Keratinocyte (primary cell): ENCODE data around the gene NOS3. TPM values are rescaled to one million over a fixed set of nuclear protein-coding genes. Genes with fewer than 3 reads are reported as not detected.

Source experiments
- DNase-seq: peaks from one replicate; pipeline ENCODE4 v3.0.0-alpha.2; 2011; ENCODE audit warnings: low read depth, missing footprints, low spot score
- FAIRE-seq: peaks from 2 replicates; lab custom pipeline; 2011; peaks lifted over from hg19 to GRCh38; lab: Jason Lieb, UNC
- H2AFZ ChIP-seq: 2 replicates; pipeline ENCODE4 v1.6.0; 2012; ENCODE audit warnings: low read length, control low read depth, inconsistent platforms; ENCODE audit not compliant: control insufficient read depth
- H3K27ac ChIP-seq: 2 replicates; pipeline ENCODE4 v1.5.1; 2011; ENCODE audit warnings: low read length; ENCODE audit not compliant: control insufficient read depth, insufficient read depth
- H3K27me3 ChIP-seq: 3 replicates; pipeline ENCODE4 v1.6.0; 2011; ENCODE audit warnings: low read length; ENCODE audit not compliant: control insufficient read depth, insufficient read depth; ENCODE audit errors: extremely low read depth
- H3K36me3 ChIP-seq, 2 experiments: 2 replicates in 1 of 2; 3 replicates in 1 of 2; pipeline ENCODE4 v1.5.1; 2011; ENCODE audit warnings: low read length in 2 of 2, mild to moderate bottlenecking in 1 of 2; ENCODE audit not compliant: control insufficient read depth in 2 of 2, insufficient read depth in 2 of 2; ENCODE audit errors: extremely low read depth in 1 of 2
- H3K4me1 ChIP-seq: 3 replicates; pipeline ENCODE4 v1.5.1; 2011; ENCODE audit warnings: low read length; ENCODE audit not compliant: control insufficient read depth, insufficient read depth; ENCODE audit errors: extremely low read depth
- H3K4me2 ChIP-seq: 3 replicates; pipeline ENCODE4 v1.6.0; 2011; ENCODE audit warnings: low read depth, low read length; ENCODE audit not compliant: control insufficient read depth, insufficient read depth; ENCODE audit errors: extremely low read depth
- H3K4me3 ChIP-seq, 3 experiments: fragments of 200-600 bp in 1 of 3; sonication (generic) in 1 of 3; 2 replicates in 2 of 3; 3 replicates in 1 of 3; pipeline ENCODE4 v1.5.1; 2011 to 2016; ENCODE audit warnings: low read length in 3 of 3, mild to moderate bottlenecking in 3 of 3, control low read depth in 2 of 3, inconsistent platforms in 1 of 3, low read depth in 1 of 3, mixed read lengths in 1 of 3, mixed run types in 1 of 3, moderate library complexity in 1 of 3; ENCODE audit not compliant: control insufficient read depth in 2 of 3, insufficient read depth in 2 of 3; ENCODE audit errors: extremely low read depth in 1 of 3
- H3K79me2 ChIP-seq: 2 replicates; pipeline ENCODE4 v1.6.0; 2012; ENCODE audit warnings: low read length; ENCODE audit not compliant: control insufficient read depth, insufficient read depth
- H3K9ac ChIP-seq: 3 replicates; pipeline ENCODE4 v1.6.0; 2011; ENCODE audit warnings: low read length; ENCODE audit not compliant: control insufficient read depth, insufficient read depth; ENCODE audit errors: extremely low read depth
- H3K9me1 ChIP-seq: 3 replicates; pipeline ENCODE4 v1.6.0; 2011; ENCODE audit warnings: low read length; ENCODE audit not compliant: control insufficient read depth, insufficient read depth; ENCODE audit errors: extremely low read depth
- H3K9me3 ChIP-seq: 2 replicates; pipeline ENCODE4 v1.5.1; 2012; ENCODE audit warnings: low read depth, low read length; ENCODE audit not compliant: control insufficient read depth
- H4K20me1 ChIP-seq: 3 replicates; pipeline ENCODE4 v1.6.0; 2011; ENCODE audit warnings: low read length; ENCODE audit not compliant: control insufficient read depth, insufficient read depth; ENCODE audit errors: extremely low read depth
- CTCF ChIP-seq, 3 experiments: IDR thresholded peaks in 1 of 3; conservative IDR thresholded peaks in 1 of 3; optimal IDR thresholded peaks in 1 of 3; 2 replicates in 2 of 3; 3 replicates in 1 of 3; pipeline versions ENCODE3 to v1.5.1; 2011; ENCODE audit warnings: low read length in 3 of 3, mild to moderate bottlenecking in 3 of 3, moderate library complexity in 2 of 3, control low read depth in 1 of 3, inconsistent platforms in 1 of 3; ENCODE audit not compliant: insufficient read depth in 2 of 3; ENCODE audit errors: extremely low read depth in 1 of 3
- EZH2 ChIP-seq: IDR thresholded peaks from one replicate; pipeline ENCODE4 v1.6.1; 2012; ENCODE audit warnings: inconsistent platforms, mild to moderate bottlenecking, low read length, moderate library complexity
- dilution Hi-C: fragments of 300-500 bp; cut with MboI; formaldehyde crosslinking; loops from one replicate; pipeline ENCODE4 v1.7.0; 2020; ENCODE audit warnings: low sequenced_read_pairs; ENCODE audit not compliant: extremely low pct_ligation_motif_present
- polyA plus RNA-seq, 5 experiments: library from polyadenylated mRNA; depleted of rRNA in 3 of 5; stranded (reverse) in 3 of 5; stranded (forward) in 1 of 5; unstranded in 1 of 5; fragments of >200 nt; gene quantifications; 1 replicate in 1 of 5; 2 replicates in 3 of 5; 3 replicates in 1 of 5; pipeline versions ENCODE4 v1.2.1 to v1.2.3, GENCODE V29; 2011 to 2012; ENCODE audit warnings: missing spikeins in 2 of 5, low read depth in 1 of 5, low replicate concordance in 1 of 5

NOS3 gene
- polyA plus RNA-seq, 1 donor (not counting 4 experiments of a cell fraction or from before 2014, with no cell fraction given), result 0.77 TPM

- Histone ChIP-seq H3K4me1 (peaks cover 2% of the 10 kb centered on the region), H2AFZ (no peak overlapping the region), H3K79me2 (no peaks in the 10 kb centered on the region), H3K9me1 (no peaks in the 10 kb centered on the region), H3K36me3 (no peaks in the 10 kb centered on the region), H3K4me3 (no peak overlapping the region), H3K27me3 (peaks cover 79% of the 10 kb centered on the region), H4K20me1 (no peaks in the 10 kb centered on the region), H3K27ac (no peak overlapping the region), H3K9me3 (no peaks in the 10 kb centered on the region), H3K9ac (no peak overlapping the region), H3K4me2 (no peak overlapping the region)
- peak; percentile 92 for TF ChIP-seq EZH2
- no peak for TF ChIP-seq CTCF (optimal IDR thresholded peaks at IDR 0.05 in 1 of 3, IDR thresholded peaks at IDR 0.05 in 1 of 3, conservative IDR thresholded peaks at IDR 0.05 in 1 of 3; ENCODE audit: extremely low read depth in 1 of 3, insufficient read depth in 2 of 3, low read length in 3 of 3)
- DNase-seq (no peak), FAIRE-seq (no peak)
- dilution Hi-C loops, result no loop called here
These were observed 13.3 kb upstream of the NOS3 start for GRCh38 chr7:150977382-150978125.

- H3K27ac ChIP-seq, result no peak within 1 kb of the TSS
- peaks cover 79% of the 10 kb centered on the region for H3K27me3 ChIP-seq
- peaks cover 2% of the 10 kb centered on the region for H3K4me1 ChIP-seq
- FAIRE-seq (no peak), DNase-seq (no peak)
- H3K36me3 ChIP-seq, result no peaks in the 10 kb centered on the region
- dilution Hi-C loops, result no loop called here
- H4K20me1 ChIP-seq, result no peaks in the 10 kb centered on the region
- no peaks in the 10 kb centered on the region for H3K79me2 ChIP-seq
- H3K9ac ChIP-seq, result no peak within 1 kb of the TSS
- no peak within 1 kb of the TSS for H3K4me3 ChIP-seq
- TF ChIP-seq CTCF (optimal IDR thresholded peaks at IDR 0.05 in 1 of 3, IDR thresholded peaks at IDR 0.05 in 1 of 3, conservative IDR thresholded peaks at IDR 0.05 in 1 of 3; ENCODE audit: extremely low read depth in 1 of 3, insufficient read depth in 2 of 3, low read length in 3 of 3), result no peak
- TF ChIP-seq EZH2, result peak; percentile 98
- no peaks in the 10 kb centered on the region for H3K9me1 ChIP-seq
- no peak within 1 kb of the TSS for H2AFZ ChIP-seq
- H3K4me2 ChIP-seq, result no peak within 1 kb of the TSS
- no peaks in the 10 kb centered on the region for H3K9me3 ChIP-seq
These were observed 12.6 kb upstream of the NOS3 start, which contains the start of gene KCNH2 for GRCh38 chr7:150978126-150978789. TSS of gene KCNH2 (minus strand) at chr7:150978321. CDS start at chr7:150977913, 408 bp downstream.
